NK-92 (cell line): Measurements from ENCODE around the gene FCHO2.

Source experiments
- DNase-seq: peaks from one replicate; lab custom pipeline; 2025; ENCODE audit not compliant: unreplicated experiment; lab: John Stamatoyannopoulos, UW

Gene FCHO2

GRCh38 chr5:73030531-73030930 is 74.7 kb downstream of the FCHO2 start:
- DNase-seq, result no peak

DNA sequence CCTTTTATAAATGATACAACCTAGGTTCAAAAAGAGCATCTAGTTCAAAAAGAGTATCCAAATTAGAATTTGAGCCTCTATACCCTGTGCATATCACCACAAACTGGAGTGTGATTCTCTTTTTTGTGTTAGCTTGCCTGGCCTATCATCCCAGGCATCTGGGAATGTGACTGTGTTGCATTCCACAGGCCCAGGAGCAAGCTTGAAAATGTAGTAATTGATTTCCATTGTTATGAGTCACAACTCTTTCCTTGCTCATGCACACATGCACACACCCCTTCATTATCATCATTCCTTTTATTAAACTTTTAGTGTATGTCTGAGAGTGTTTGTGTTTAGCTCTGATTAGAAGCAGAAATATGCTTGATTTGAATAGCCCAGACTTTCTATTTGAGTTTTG is 75.2 kb downstream of the FCHO2 start:
- no peak for DNase-seq

- DNase-seq, result no peak
Observed at GRCh38 chr5:73031839-73032238, 76.0 kb downstream of the FCHO2 start.

GRCh38 chr5:73032635-73033034 is 76.8 kb downstream of the FCHO2 start:
- DNase-seq, result no peak

GRCh38 chr5:73037545-73037944 is 81.7 kb downstream of the FCHO2 start:
- DNase-seq, result no peak

- DNase-seq, result no peak
Observed at GRCh38 chr5:73039082-73039481, 83.2 kb downstream of the FCHO2 start.

GRCh38 chr5:73042993-73043392 is 87.2 kb downstream of the FCHO2 start:
- DNase-seq, result no peak

GRCh38 chr5:73044546-73044945 is 88.7 kb downstream of the FCHO2 start:
- DNase-seq, result no peak

DNA sequence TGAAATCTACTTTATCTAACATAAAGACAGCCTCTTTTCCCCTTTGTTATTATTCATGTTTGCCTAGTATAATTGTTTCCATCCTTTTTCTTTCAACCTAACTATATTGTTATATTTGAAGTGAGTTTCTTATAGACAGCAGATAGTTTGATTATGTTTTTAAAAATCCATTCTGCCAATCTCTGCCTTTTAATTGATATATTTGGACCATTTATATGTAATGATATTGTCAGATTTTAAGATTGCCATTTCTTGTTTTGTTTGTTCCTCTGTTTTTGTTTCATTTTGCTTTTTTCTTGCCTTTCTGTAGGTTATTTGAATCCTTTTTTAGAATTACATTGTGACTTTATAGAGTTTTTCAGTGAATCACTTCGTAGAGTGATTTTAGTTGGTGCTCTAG is 89.8 kb downstream of the FCHO2 start:
- no peak for DNase-seq

GRCh38 chr5:73061593-73061992 is 105.8 kb downstream of the FCHO2 start:
- no peak for DNase-seq

- DNase-seq, result no peak
Observed at GRCh38 chr5:73066466-73066865, 110.6 kb downstream of the FCHO2 start.

GRCh38 chr5:73067213-73067612 is 111.4 kb downstream of the FCHO2 start:
- DNase-seq, result no peak

GRCh38 chr5:73081093-73081492 is 125.3 kb downstream of the FCHO2 start:
- no peak for DNase-seq

DNA sequence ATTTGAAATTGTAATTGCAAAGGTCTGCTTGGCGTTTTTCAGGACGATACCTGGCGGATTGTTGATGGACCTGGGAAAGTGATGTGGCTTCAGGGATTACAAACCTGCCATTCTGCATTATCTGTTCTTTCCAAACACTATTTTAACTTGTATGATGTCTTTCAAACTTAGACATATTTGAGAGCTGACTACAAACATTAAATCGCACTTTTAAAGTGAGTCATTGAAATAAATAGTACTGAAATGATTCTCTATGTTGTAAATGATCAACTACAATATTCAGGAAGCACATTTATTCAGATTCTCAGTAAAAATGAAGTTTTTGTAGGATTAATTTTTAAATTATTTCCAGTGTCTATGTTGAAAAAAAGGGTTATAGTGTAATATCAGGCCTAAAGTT is 132.2 kb downstream of the FCHO2 start:
- no peak for DNase-seq

- no peak for DNase-seq
Observed at GRCh38 chr5:73093943-73094342, 138.1 kb downstream of the FCHO2 start.

- no peak for DNase-seq
Observed at GRCh38 chr5:73094415-73094814, 138.6 kb downstream of the FCHO2 start.

- no peak for DNase-seq
Observed at GRCh38 chr5:73095564-73096238, 139.9 kb downstream of the FCHO2 start.

GRCh38 chr5:73096239-73096575 is 140.4 kb downstream of the FCHO2 start:
- no peak for DNase-seq

- DNase-seq, result no peak
Observed at GRCh38 chr5:73097740-73098139, 141.9 kb downstream of the FCHO2 start.

GRCh38 chr5:73100109-73100508 is 144.3 kb downstream of the FCHO2 start:
- no peak for DNase-seq

- no peak for DNase-seq
Observed at GRCh38 chr5:73103870-73104299, 148.0 kb downstream of the FCHO2 start.

- no peak for DNase-seq
Observed at GRCh38 chr5:73104326-73104725, 148.5 kb downstream of the FCHO2 start.

DNA sequence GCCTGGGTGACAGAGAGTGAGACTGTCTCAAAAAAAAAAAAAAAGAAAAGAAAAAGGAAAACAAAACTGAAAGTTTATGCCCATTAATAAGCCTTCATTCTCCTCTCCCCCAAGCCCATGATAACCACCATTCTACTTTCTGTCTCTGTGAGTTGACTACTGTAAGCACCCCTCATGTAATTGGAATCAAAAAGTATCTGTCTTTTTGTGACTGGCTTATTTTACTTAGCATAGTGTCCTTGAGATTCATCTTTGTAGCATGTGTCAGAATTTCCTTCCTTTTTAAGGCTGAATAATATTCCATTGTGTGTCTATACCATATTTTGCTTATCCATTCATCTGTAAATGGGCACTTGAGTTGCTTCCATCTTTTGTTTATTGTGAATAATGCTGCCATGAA is 150.5 kb downstream of the FCHO2 start:
- no peak for DNase-seq

DNA sequence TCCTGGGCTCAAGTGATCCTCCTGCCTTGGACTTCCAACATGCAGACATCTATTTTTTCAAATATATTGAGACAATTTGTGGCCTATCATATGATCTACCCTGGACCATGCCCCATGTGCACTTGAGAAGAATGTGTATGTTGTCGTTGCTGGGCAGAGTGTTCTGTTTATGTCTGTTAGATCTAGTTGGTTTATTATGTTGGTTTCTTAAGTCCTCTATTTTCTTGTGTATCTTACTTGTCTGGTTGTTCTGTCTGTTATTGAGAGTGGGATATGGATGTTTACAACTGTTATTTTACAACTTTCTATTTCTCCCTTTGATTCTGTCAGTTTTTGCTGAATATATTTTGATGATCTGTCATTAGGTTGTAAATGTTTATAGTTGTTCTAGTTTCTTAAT is 154.3 kb downstream of the FCHO2 start:
- DNase-seq, result no peak
